ENCODE measurements around the gene PIK3R6.
"Not testable (repeated sequence)": the region's sequence is repeated elsewhere in the genome, so short reads cannot be mapped to it uniquely, and the experiment has no call there.

Gene PIK3R6

DNA sequence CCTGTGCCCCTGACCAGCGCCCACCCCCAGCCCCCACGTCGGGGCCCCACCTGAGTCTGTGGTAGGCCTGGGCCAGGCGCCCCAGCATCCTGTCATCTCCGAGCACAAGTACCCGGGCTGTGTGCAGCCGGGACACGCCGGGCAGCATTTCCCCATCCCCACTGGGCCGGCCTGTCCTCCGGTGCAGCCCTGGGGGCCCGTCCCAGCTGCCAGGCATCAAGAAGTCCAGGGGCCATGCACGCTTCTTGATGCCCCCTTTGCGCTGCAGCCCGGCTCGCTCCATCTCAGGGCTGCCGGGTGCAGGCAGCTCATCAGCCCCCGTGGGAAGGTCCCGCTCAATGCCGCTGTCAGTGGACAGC lies 39.0 kb downstream of the PIK3R6 start:
- no peak for DNase-seq (ENCODE audit: low read depth)

- DNase-seq (ENCODE audit: low read depth): no peak
Observed at GRCh38 chr17:8826808-8827435, 40.6 kb downstream of the PIK3R6 start.

DNA sequence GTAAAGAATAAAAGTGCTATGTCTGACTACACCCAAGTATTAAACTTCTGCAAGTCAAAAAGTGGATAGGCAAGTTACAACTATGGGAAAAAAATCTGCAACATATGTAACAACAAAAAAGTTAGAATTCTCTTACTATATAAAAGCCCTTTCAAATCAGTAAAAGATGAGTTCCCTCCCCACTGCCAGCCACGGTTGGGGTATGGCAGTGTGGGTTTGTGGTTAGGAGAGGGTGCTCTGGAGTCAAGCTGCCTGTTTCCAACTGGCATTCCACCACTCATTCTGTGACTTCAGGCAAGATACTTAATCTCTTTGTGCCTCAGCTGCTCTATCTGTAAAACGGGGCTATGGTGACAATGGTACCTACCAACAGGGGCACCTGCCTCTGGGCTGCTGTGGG lies 41.7 kb downstream of the PIK3R6 start:
- DNase-seq (ENCODE audit: low read depth): no peak

DNA sequence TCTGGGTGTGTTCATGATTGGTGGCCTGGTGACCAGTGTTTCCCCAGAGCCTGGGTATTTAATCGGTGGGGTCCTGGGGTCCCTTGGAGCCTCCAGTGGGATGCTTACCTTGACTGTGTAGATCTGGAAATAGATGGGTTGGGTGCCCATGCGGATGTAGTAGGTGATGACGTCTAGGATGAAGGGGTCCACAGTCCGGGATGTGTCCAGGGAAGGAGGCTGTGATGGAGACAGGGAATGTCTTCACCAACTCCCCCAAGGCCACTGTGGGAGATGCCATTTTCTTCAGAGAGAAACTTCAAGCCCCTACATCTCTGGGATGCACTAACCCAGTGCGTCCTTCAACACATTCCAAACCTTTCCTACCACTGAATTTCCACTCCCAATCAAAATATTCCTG lies 44.2 kb downstream of the PIK3R6 start:
- no peak for DNase-seq (ENCODE audit: low read depth)

- no peak for DNase-seq (ENCODE audit: low read depth)
Observed at GRCh38 chr17:8822401-8823035, 45.0 kb downstream of the PIK3R6 start.

DNA sequence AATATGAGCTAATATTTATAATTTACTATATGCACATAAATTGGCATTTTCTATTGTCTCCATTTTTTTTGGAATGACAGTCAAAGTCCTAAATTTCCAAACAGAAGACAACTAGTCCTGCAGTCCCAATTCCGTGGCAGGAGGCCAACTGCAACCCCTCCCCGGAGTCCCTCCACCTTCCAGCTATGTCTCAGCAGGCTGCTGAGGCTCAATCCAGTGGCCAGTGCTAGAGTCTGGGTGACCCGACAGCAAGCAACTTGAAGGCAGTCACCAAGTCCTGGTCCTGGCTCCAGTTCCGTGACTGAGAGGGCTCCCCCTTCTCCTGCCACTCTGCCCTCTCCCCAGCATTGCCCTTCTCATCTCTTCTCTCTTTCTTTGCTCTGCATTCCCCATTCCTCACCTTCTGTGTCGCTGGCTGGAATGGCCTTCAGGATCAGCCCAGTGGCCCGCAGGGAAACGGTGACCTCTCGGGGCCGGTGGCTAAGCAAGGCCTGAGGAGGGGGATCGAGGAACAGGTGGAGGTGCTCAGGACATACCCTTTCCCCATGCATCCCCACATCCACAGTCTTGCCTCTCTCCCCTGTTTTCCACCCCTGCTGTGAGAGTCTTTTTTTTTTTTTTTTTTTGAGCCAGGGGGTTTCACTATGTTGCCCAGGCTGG lies 45.9 kb downstream of the PIK3R6 start:
- DNase-seq (ENCODE audit: low read depth): no peak

DNA sequence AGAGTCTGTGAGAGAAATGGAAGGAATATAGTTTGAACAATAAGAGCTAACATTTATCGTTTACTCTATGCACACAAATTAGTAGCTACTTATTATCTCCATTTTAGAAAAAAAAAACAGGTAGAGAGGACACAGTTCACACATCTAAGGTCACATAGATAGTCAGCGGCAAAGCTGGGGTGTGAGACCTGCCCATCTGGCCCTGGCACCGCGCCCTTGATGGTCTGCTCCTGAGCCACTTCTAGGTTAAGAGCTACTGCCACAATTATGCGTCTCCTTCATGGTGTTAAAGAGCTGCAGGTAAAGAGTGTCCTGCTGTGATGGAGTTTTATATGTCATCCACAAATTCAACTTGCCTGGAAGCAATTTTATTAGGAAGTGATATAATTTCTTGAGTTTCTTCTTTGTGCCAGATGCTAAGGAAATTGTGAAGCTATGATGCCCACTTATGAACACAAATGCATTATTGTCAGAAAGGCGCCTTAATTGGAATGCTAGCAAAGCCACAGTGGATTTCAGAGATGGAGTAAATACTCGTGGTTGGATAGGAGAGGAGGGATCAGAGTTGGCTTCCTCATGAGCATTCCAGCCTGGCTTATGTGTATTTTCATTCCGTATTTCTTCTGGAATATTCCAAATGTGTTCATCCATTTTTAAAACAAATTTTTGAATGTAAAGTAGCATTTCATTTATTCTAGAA lies 47.0 kb downstream of the PIK3R6 start:
- DNase-seq (ENCODE audit: low read depth): no peak

DNA sequence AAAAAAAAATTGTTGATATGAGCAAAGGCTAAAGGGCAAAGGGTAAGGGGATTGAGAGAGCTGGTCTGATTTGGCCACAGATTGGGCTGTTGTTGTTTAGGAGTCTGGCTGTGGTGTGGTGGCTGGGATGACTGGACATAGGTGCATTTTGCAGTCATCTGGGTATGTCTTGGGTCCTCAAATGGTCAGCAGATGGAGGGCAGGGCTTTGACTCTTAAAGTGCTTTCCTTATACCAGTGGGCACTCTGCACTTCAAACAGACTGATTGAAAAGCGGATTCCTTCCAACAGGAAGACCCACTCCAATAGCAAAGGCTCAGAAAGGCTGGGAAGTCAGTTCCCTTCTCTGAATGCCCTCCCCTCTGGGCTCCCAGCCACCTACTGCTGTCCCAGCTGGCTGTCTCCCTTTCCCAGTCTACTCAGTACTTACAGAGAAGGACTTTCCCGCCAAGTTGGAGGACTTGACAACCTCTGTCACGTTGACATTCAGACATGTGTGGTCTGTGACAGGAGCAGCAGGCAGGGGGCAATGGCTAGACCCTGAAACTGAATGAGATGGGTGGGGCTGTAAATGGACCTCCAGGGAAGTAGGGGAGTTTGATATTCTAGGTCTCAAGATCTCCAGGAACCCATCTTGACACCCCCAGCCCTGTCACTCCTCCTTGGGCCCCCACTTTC lies 48.7 kb downstream of the PIK3R6 start:
- DNase-seq (ENCODE audit: low read depth): no peak

DNA sequence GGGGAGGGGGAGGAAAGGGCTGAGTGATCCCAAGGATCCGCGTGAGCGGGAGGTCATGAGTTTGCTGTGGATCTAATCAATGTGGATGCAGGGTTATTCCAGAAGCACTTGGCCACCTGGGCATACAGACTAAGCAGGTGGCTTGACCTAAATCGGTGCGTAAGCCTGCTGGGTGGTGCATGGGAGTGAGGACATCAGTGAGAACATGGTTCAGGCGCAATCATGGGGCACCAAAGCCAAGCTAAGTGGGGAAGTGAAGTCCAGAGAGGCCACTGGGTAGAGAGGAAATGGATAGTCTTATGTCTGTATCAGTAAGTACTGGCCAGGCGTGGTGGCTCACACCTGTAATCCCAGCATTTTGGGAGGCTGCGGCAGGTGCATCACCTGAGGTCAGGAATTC lies 49.4 kb downstream of the PIK3R6 start:
- no peak for DNase-seq (ENCODE audit: low read depth)

- DNase-seq (ENCODE audit: low read depth): no peak
Observed at GRCh38 chr17:8806926-8807550, 60.4 kb downstream of the PIK3R6 start.

- no peak for DNase-seq (ENCODE audit: low read depth)
Observed at GRCh38 chr17:8806253-8806925, 61.1 kb downstream of the PIK3R6 start.

GRCh38 chr17:8805396-8805795 lies 62.1 kb downstream of the PIK3R6 start:
- not testable (repeated sequence) for DNase-seq (ENCODE audit: low read depth)

DNA sequence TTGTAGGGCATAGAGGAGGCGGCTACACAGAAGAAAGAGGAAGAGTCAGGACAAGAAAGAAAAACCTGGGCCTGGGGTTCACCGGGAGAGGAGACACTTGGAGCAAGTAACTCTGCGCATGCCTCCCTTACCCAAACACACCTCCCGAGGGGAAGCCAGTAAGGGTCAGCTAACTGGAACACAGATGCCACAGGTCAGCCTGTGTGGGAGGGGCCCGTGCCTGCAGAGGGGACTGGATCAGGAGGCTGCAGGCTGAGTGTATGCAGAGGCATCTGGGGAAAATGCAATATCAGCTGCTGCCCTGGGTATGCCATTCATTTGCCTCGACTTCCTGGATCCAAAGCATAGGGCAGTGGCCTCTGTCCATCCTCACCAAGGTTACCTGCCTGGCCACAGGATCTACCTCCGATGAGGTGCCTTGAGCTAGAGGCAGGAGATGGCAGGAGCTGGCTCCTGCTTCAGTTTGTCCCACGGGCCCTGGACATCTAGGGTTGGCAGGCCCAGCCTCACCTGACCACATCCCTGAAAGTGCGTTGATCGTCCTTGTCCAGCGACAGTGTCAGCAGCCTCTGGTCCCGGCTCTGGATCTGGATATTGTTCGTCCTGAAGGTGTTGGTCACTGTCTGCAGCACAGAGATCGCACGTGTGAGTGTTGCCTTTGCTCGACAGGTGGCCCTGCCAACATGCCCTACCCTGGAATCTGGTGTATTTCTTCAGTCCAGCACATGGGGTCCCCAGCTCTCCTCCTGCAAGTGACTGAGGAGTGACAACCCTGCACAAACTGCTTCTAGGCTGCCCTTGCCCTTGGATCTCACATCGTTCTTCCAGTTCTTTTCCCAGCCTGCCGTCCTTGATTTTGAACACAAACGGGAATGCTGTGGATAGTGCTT lies 63.7 kb downstream of the PIK3R6 start:
- DNase-seq (ENCODE audit: low read depth): no peak

DNA sequence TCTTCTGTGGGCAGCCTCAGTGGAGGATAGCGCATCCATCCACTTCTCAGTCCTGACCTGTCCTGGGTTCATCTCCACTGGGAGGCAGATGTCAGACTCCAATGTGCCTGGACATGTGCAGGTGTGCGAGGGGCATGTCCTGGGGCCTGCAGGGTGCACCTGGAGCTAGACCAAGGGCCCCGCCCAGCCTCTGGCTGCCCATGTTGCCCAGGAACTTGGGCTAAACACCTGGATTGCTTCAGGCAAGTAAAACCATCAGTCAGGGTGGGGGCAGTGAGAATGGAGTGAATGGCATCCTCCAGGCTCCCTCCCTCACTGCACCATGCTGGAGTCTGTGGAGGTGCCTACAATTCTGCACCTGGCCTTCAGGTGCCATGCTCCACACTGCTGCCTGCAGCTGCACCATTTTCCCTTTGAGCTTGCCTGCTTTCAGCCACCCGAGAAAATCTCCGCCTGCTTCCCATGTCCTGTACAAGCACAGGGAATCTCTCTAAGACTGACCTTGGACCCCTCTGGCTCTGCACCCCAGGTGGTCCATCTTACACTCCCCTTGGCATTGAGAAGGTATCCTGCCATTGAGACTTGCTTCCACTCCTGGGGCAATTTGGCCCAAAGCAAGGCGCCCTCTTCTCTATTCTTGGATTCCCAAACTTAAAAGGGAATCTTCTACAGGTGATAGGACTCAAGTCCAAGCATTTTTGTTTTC lies 66.2 kb downstream of the PIK3R6 start:
- DNase-seq (ENCODE audit: low read depth): no peak

GRCh38 chr17:8800656-8801055 lies 66.8 kb downstream of the PIK3R6 start:
- no peak for DNase-seq (ENCODE audit: low read depth)

DNA sequence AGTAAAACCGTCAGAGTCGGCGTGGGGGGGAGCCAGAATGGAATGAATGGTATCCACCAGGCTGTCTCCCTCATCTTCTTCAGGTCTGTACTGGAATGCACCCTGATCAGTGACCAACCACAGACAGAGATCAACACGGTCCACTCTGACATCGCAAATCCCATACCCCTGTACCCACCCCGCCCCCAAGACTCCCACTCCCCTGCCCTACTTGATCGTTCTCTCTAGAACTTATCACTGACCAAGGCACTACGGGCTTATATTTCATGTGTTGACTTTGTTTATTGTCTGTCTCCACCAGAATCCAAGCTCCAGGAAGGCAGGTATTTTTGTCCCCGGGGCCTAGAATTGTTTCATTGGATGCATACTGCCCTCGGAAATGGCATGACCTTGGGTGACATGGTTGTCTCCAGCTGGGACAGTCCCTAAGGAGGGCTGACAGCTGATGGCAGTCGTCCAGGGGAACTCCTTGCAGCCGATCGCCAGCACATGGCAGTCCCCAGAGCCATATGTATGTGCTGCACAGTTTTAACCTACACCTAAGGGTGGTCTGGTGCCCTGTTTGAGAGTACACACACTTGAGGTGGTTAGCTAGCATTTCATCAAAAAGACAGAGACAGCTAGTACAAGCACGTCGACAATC lies 67.8 kb downstream of the PIK3R6 start:
- no peak for DNase-seq (ENCODE audit: low read depth)

GRCh38 chr17:8798846-8799569 lies 68.5 kb downstream of the PIK3R6 start, which contains the start of gene MFSD6L:
TSS of gene MFSD6L (minus strand) at chr17:8799365. CDS start at chr17:8799120, 245 bp downstream.
- DNase-seq (ENCODE audit: low read depth): no peak

- DNase-seq (ENCODE audit: low read depth): no peak
Observed at GRCh38 chr17:8798176-8798845, 69.2 kb downstream of the PIK3R6 start.
